Naive thymus-derived CD4-positive, alpha-beta T cell (primary cell): ENCODE data around the gene SYT8. TPM values are rescaled to one million over a fixed set of nuclear protein-coding genes. Genes with fewer than 3 reads are reported as not detected.

ENCODE experiments used
- ATAC-seq: fragments of 150-1000 bp; cut with Tn5 transposase; 2 replicates; pipeline ENCODE4 v1.10.0; 2021; ENCODE audit warnings: mild to moderate bottlenecking, moderate library complexity
- CTCF ChIA-PET: fragments of 350-600 bp; sonication (Branson Sonifier 250); formaldehyde crosslinking; loops from one replicate; lab custom pipeline; 2021; ENCODE audit warnings: antibody characterized with exemption; lab: Charles Lee
- POLR2A ChIA-PET: fragments of 350-600 bp; sonication (Branson Sonifier 250); formaldehyde crosslinking; loops from one replicate; lab custom pipeline; 2021; ENCODE audit warnings: antibody characterized with exemption, inconsistent platforms; lab: Charles Lee
- DNase-seq, 9 donors: peaks; one replicate each; pipeline versions ENCODE4 v3.0.0 to v3.0.0-alpha.2; 2020 to 2022; ENCODE audit warnings: mixed read lengths in 1 of 9
- H3K27ac ChIP-seq: one replicate; pipeline ENCODE4 v1.7.0; 2013; ENCODE audit warnings: mild to moderate bottlenecking, low read depth, low read length, moderate library complexity
- H3K27me3 ChIP-seq, 2 donors: one replicate each; pipeline ENCODE4 v1.7.0; 2013; ENCODE audit warnings: low read length in 2 of 2, mild to moderate bottlenecking in 2 of 2, moderate library complexity in 2 of 2; ENCODE audit not compliant: control insufficient read depth in 2 of 2, insufficient read depth in 2 of 2
- H3K36me3 ChIP-seq, 3 experiments: 1 replicate in 2 of 3; 2 replicates in 1 of 3; pipeline ENCODE4 v1.7.0; 2013; ENCODE audit warnings: low read length in 3 of 3, mild to moderate bottlenecking in 3 of 3, moderate library complexity in 1 of 3; ENCODE audit not compliant: insufficient read depth in 3 of 3, control insufficient read depth in 2 of 3
- H3K4me1 ChIP-seq, 2 donors: one replicate each; pipeline ENCODE4 v1.7.0; 2013; ENCODE audit warnings: low read length in 2 of 2, mild to moderate bottlenecking in 2 of 2, moderate library complexity in 1 of 2; ENCODE audit not compliant: control insufficient read depth in 2 of 2, insufficient read depth in 2 of 2
- H3K4me3 ChIP-seq: 2 replicates; pipeline ENCODE4 v1.7.0; 2013; ENCODE audit warnings: mild to moderate bottlenecking, low read length
- H3K9me3 ChIP-seq, 3 experiments: 1 replicate in 2 of 3; 2 replicates in 1 of 3; pipeline ENCODE4 v1.7.0; 2013; ENCODE audit warnings: low read length in 3 of 3; ENCODE audit not compliant: control insufficient read depth in 2 of 3
- H3K27ac Mint-ChIP-seq, 9 donors: one replicate each; pipeline ENCODE4 v1.8.0; 2020 to 2022; ENCODE audit warnings: mixed read lengths in 9 of 9, mild to moderate bottlenecking in 8 of 9, moderate library complexity in 5 of 9, inconsistent platforms in 2 of 9
- H3K27me3 Mint-ChIP-seq, 5 donors: one replicate each; pipeline ENCODE4 v1.8.0; 2021 to 2022; ENCODE audit warnings: mixed read lengths in 5 of 5, mild to moderate bottlenecking in 1 of 5
- H3K36me3 Mint-ChIP-seq, 5 donors: one replicate each; pipeline ENCODE4 v1.8.0; 2020 to 2022; ENCODE audit warnings: mixed read lengths in 5 of 5, mild to moderate bottlenecking in 3 of 5, inconsistent platforms in 1 of 5
- H3K4me1 Mint-ChIP-seq, 7 donors: one replicate each; pipeline ENCODE4 v1.8.0; 2020 to 2022; ENCODE audit warnings: mixed read lengths in 7 of 7, mild to moderate bottlenecking in 3 of 7, inconsistent platforms in 1 of 7
- H3K4me3 Mint-ChIP-seq, 10 donors: one replicate each; pipeline ENCODE4 v1.8.0; 2020 to 2022; ENCODE audit warnings: mild to moderate bottlenecking in 10 of 10, mixed read lengths in 10 of 10, moderate library complexity in 6 of 10, inconsistent platforms in 2 of 10
- H3K9me3 Mint-ChIP-seq, 11 donors: one replicate each; pipeline ENCODE4 v1.8.0; 2020 to 2022; ENCODE audit warnings: mixed read lengths in 11 of 11, mild to moderate bottlenecking in 4 of 11, inconsistent platforms in 1 of 11, moderate library complexity in 1 of 11
- intact Hi-C, 2 donors: fragments of 100-400 bp; cut with micrococcal nuclease; formaldehyde crosslinking; loops; one replicate each; pipeline ENCODE4 v1.15.1; 2023
- polyA plus RNA-seq, 2 donors: library from polyadenylated mRNA; unstranded; fragments of 300-500 nt; fragmentation: Illumina TruSeq; gene quantifications; one replicate each; pipeline ENCODE4 v1.2.3, GENCODE V29; 2021
- total RNA-seq, 6 experiments: library from RNA in 5 of 6; stranded (reverse) in 5 of 6; gene quantifications; 1 replicate in 5 of 6; 2 replicates in 1 of 6; pipeline ENCODE4 v1.2.3 and lab custom pipeline; 2021 to 2026

Gene SYT8
- total and polyA plus RNA-seq, 7 experiments from 2014 or later, result not detected

- Mint-ChIP-seq H3K27me3 (no peaks in the 10 kb centered on the region), H3K9me3 (no peaks in the 10 kb centered on the region), H3K4me1 (peaks cover 26 to 67% (median 50%) of the 10 kb centered on the region in 7 donors), H3K27ac (peak overlapping the region; percentile 42 to 96 (median 83)), H3K36me3 (peaks cover 0 to 3% (median 0%) of the 10 kb centered on the region in 5 donors), H3K4me3 (peak overlapping the region in 9 of 10 donors; percentile 32 to 89 (median 70))
- Histone ChIP-seq H3K9me3 (no peaks in the 10 kb centered on the region), H3K27me3 (no peaks in the 10 kb centered on the region), H3K4me1 (peaks cover 36 to 47% of the 10 kb centered on the region in 2 donors), H3K4me3 (peak overlapping the region; percentile 51), H3K36me3 (peaks cover 0 to 16% (median 0%) of the 10 kb centered on the region in 3 experiments), H3K27ac (peak overlapping the region; percentile 49)
- DNase-seq, result no peak
- ChIA-PET POLR2A (interaction anchor here (0.6 to 7.0 kb wide), 5 partner anchors 12 to 28 kb away, joined by 3 to 91 read pairs (median 5); partner anchors contain the start of gene LSP1), CTCF (interaction anchor here (1.0 to 1.7 kb wide), 3 partner anchors 12 to 37 kb away, joined by 3 to 7 read pairs (median 5); no protein-coding TSS in a partner anchor)
- ATAC-seq, result no peak
- intact Hi-C loops, result no loop called here
Observed at GRCh38 chr11:1869427-1870325, 34.9 kb downstream of the SYT8 start.

GRCh38 chr11:1870326-1870696 is 35.5 kb downstream of the SYT8 start:
- H3K4me3 ChIP-seq, result peak overlapping the region; percentile 51
- Mint-ChIP-seq H3K36me3 (peaks cover 0 to 2% (median 0%) of the 10 kb centered on the region in 5 donors), H3K27me3 (no peaks in the 10 kb centered on the region), H3K9me3 (no peaks in the 10 kb centered on the region), H3K27ac (peak overlapping the region in 7 of 9 donors; percentile 72 to 96 (median 90)), H3K4me1 (peaks cover 28 to 68% (median 52%) of the 10 kb centered on the region in 7 donors), H3K4me3 (peak overlapping the region; percentile 20 to 89 (median 82))
- peak overlapping the region; percentile 49 for H3K27ac ChIP-seq
- intact Hi-C loops, result no loop called here
- ATAC-seq, result no peak
- H3K36me3 ChIP-seq, result peaks cover 0 to 18% (median 0%) of the 10 kb centered on the region in 3 experiments
- DNase-seq, result no peak
- no peaks in the 10 kb centered on the region for H3K9me3 ChIP-seq
- H3K4me1 ChIP-seq, result peaks cover 36 to 47% of the 10 kb centered on the region in 2 donors
- POLR2A ChIA-PET, result interaction anchor here (0.9 to 7.0 kb wide), 4 partner anchors 12 to 28 kb away, joined by 3 to 91 read pairs (median 10); partner anchors contain the start of gene LSP1
- CTCF ChIA-PET, result interaction anchor here (1.0 to 1.7 kb wide), 3 partner anchors 12 to 37 kb away, joined by 3 to 7 read pairs (median 5); no protein-coding TSS in a partner anchor
- H3K27me3 ChIP-seq, result no peaks in the 10 kb centered on the region

GRCh38 chr11:1870721-1871466 is 36.1 kb downstream of the SYT8 start:
- H3K4me3 ChIP-seq, result peak overlapping the region; percentile 51
- H3K27ac ChIP-seq, result peak overlapping the region; percentile 49
- POLR2A ChIA-PET, result interaction anchor here (0.5 to 7.0 kb wide), 4 partner anchors 11 to 29 kb away, joined by 4 to 91 read pairs (median 10); partner anchors contain the start of gene LSP1
- Mint-ChIP-seq H3K4me3 (peak overlapping the region; percentile 62 to 89 (median 82)), H3K27me3 (no peaks in the 10 kb centered on the region), H3K9me3 (no peaks in the 10 kb centered on the region), H3K27ac (peak overlapping the region; percentile 56 to 96 (median 93)), H3K4me1 (peaks cover 30 to 64% (median 49%) of the 10 kb centered on the region in 7 donors), H3K36me3 (peaks cover 0 to 4% (median 0%) of the 10 kb centered on the region in 5 donors)
- H3K36me3 ChIP-seq, result peaks cover 0 to 18% (median 0%) of the 10 kb centered on the region in 3 experiments
- no peaks in the 10 kb centered on the region for H3K9me3 ChIP-seq
- peaks cover 36 to 47% of the 10 kb centered on the region in 2 donors for H3K4me1 ChIP-seq
- CTCF ChIA-PET, result interaction anchor here (0.5 to 1.7 kb wide), 4 partner anchors 11 to 38 kb away, joined by 3 to 7 read pairs (median 4); partner anchors contain the start of gene LSP1
- ATAC-seq, result peak; percentile 77
- peak in 7 of 9 donors; percentile 37 to 60 (median 50) for DNase-seq
- no peaks in the 10 kb centered on the region for H3K27me3 ChIP-seq
- intact Hi-C loops, result loop anchor here in 1 of 2 donors (1.0 kb wide), 1 partner anchor 18 kb away; the partner anchor contains the start of gene LSP1

- Histone ChIP-seq H3K27me3 (no peaks in the 10 kb centered on the region), H3K9me3 (no peaks in the 10 kb centered on the region), H3K4me3 (no peak overlapping the region), H3K36me3 (peaks cover 0 to 12% (median 0%) of the 10 kb centered on the region in 3 experiments), H3K4me1 (peaks cover 36 to 47% of the 10 kb centered on the region in 2 donors), H3K27ac (peak overlapping the region; percentile 49)
- CTCF ChIA-PET, result interaction anchor here (0.5 kb wide), 1 partner anchor 18 kb away, joined by 4 read pairs; the partner anchor contains the start of gene LSP1
- Mint-ChIP-seq H3K4me3 (peak overlapping the region in 5 of 10 donors; percentile 16 to 89 (median 51)), H3K27me3 (no peaks in the 10 kb centered on the region), H3K4me1 (peaks cover 30 to 64% (median 45%) of the 10 kb centered on the region in 7 donors), H3K9me3 (no peaks in the 10 kb centered on the region), H3K27ac (peak overlapping the region in 5 of 9 donors; percentile 84 to 96 (median 90)), H3K36me3 (peaks cover 0 to 4% (median 0%) of the 10 kb centered on the region in 5 donors)
- intact Hi-C loops, result loop anchor here in 1 of 2 donors (1.0 kb wide), 1 partner anchor 18 kb away; the partner anchor contains the start of gene LSP1
- no peak for DNase-seq
- no peak for ATAC-seq
- POLR2A ChIA-PET, result interaction anchor here (0.5 to 7.0 kb wide), 3 partner anchors 10 to 24 kb away, joined by 4 to 91 read pairs (median 15); partner anchors contain the start of gene LSP1
Observed at GRCh38 chr11:1871531-1871930, 36.7 kb downstream of the SYT8 start.

DNA sequence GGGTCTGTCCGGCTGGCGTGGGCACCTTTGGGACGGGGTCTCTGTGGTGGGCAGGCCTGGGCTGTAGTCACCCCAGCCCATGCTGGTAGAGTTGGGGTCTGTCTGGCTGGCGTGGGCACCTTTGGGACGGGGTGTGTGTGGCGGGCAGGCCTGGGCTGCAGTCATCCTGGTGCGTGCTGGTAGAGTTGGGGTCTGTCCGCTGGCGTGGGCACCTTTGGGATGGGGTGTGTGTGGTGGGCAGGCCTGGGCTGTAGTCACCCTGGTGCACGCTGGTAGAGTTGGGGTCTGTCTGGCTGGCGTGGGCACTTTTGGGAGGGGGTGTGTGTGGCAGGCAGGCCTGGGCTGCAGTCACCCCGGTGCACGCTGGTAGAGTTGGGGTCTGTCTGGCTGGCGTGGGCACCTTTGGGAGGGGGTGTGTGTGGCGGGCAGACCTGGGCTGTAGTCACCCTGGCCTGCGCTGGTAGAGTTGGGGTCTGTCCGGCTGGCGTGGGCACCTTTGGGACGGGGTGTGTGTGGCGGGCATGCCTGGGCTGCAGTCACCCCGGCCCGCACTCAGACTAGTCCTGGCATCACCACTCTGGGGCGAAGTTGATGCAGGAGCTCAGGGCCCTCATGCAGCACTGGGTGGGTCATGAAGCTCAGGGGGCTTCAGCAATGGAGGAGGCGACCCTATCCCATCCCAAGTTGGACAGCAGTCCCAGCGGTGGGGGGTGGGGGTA is 37.6 kb downstream of the SYT8 start:
- DNase-seq (no peak), ATAC-seq (no peak)
- Mint-ChIP-seq H3K9me3 (no peaks in the 10 kb centered on the region), H3K36me3 (peaks cover 0 to 4% (median 0%) of the 10 kb centered on the region in 5 donors), H3K27ac (peak overlapping the region in 8 of 9 donors; percentile 38 to 96 (median 76)), H3K4me1 (peaks cover 30 to 66% (median 45%) of the 10 kb centered on the region in 7 donors), H3K27me3 (no peaks in the 10 kb centered on the region), H3K4me3 (peak overlapping the region in 4 of 10 donors; percentile 16 to 89 (median 42))
- ChIA-PET CTCF (no interaction called here), POLR2A (interaction anchor here (1.1 to 1.4 kb wide), 2 partner anchors 20 to 21 kb away, joined by 4 to 5 read pairs; partner anchors contain the start of gene LSP1)
- Histone ChIP-seq H3K27ac (peak overlapping the region; percentile 43), H3K9me3 (no peaks in the 10 kb centered on the region), H3K4me1 (peaks cover 36 to 47% of the 10 kb centered on the region in 2 donors), H3K4me3 (no peak overlapping the region), H3K36me3 (peaks cover 0 to 8% (median 0%) of the 10 kb centered on the region in 3 experiments), H3K27me3 (no peaks in the 10 kb centered on the region)
- intact Hi-C loops, result no loop called here
